SU-DHL-6 (cell line): Measurements from ENCODE around the gene APBB2.
"Not testable (repeated sequence)": the region's sequence is repeated elsewhere in the genome, so short reads cannot be mapped to it uniquely, and the experiment has no call there.

ENCODE experiments used
- CTCF ChIP-seq: fragments of 200-600 bp; sonication (generic); IDR thresholded peaks from one replicate; pipeline ENCODE4 v1.5.1; 2017; ENCODE audit warnings: antibody characterized with exemption, mild to moderate bottlenecking, low read length, moderate library complexity; ENCODE audit not compliant: insufficient read depth, poor library complexity, severe bottlenecking
- EZH2phosphoT487 ChIP-seq: fragments of 200-600 bp; sonication (generic), shearing (Covaris generic); conservative IDR thresholded peaks from 2 replicates; pipeline ENCODE4 v1.6.1; 2018; ENCODE audit warnings: mild to moderate bottlenecking, antibody characterized with exemption, low read length, moderate library complexity, mixed read lengths

- TF ChIP-seq CTCF, EZH2phosphoT487: not testable (repeated sequence)
Observed at GRCh38 chr4:41049176-41049575, 165.2 kb downstream of the APBB2 start.
